ENCODE results near the gene HORMAD2.

- no peak for TF ChIP-seq CTCF (IDR thresholded peaks at IDR 0.05)
- TF ChIP-seq POLR2A (IDR thresholded peaks at IDR 0.05), result no peak
Measured at GRCh38 chr22:30201945-30202344, 121.7 kb downstream of the HORMAD2 start.

Measured in thyroid gland (tissue), 4 donors.